H9 (cell line): ENCODE data around the gene PRPF40B. TPM values are rescaled to one million over a fixed set of nuclear protein-coding genes. Genes with fewer than 3 reads are reported as not detected.

Experiments
- DNase-seq: peaks from one replicate; pipeline ENCODE4 v3.0.0-alpha.2; 2017
- H2AFZ ChIP-seq: one replicate; pipeline ENCODE4 v1.6.1; 2013; ENCODE audit warnings: mild to moderate bottlenecking, low read length, control low read depth, moderate library complexity
- H2AK5ac ChIP-seq: 2 replicates; pipeline ENCODE4 v1.6.1; 2013; ENCODE audit warnings: low read length, control low read depth, mixed read lengths; ENCODE audit not compliant: insufficient read length
- H2BK120ac ChIP-seq: one replicate; pipeline ENCODE4 v1.6.1; 2013; ENCODE audit warnings: low read depth, mild to moderate bottlenecking, low read length, control low read depth, inconsistent platforms; ENCODE audit not compliant: poor library complexity, severe bottlenecking
- H2BK12ac ChIP-seq: 2 replicates; pipeline ENCODE4 v1.6.1; 2013; ENCODE audit warnings: low read length, control low read depth, mixed read lengths, low read depth; ENCODE audit not compliant: insufficient read length
- H2BK15ac ChIP-seq: 2 replicates; pipeline ENCODE4 v1.6.1; 2013; ENCODE audit warnings: low read depth, low read length, control low read depth
- H2BK20ac ChIP-seq: one replicate; pipeline ENCODE4 v1.6.1; 2013; ENCODE audit warnings: low read depth, mild to moderate bottlenecking, low read length, control low read depth, inconsistent platforms; ENCODE audit not compliant: poor library complexity, severe bottlenecking
- H2BK5ac ChIP-seq: 2 replicates; pipeline ENCODE4 v1.6.1; 2013; ENCODE audit warnings: low read length, control low read depth, mixed read lengths; ENCODE audit not compliant: insufficient read length
- H3K14ac ChIP-seq: 2 replicates; pipeline ENCODE4 v1.6.1; 2013; ENCODE audit warnings: low read length, control low read depth; ENCODE audit not compliant: insufficient read depth
- H3K18ac ChIP-seq: 2 replicates; pipeline ENCODE4 v1.6.1; 2013; ENCODE audit warnings: low read depth, mild to moderate bottlenecking, mixed read lengths, low read length, control low read depth; ENCODE audit not compliant: insufficient read length
- H3K23ac ChIP-seq: 2 replicates; pipeline ENCODE4 v1.6.1; 2013; ENCODE audit warnings: low read length, control low read depth, mixed read lengths, low read depth; ENCODE audit not compliant: insufficient read length
- H3K23me2 ChIP-seq: 2 replicates; pipeline ENCODE4 v1.6.1; 2013; ENCODE audit warnings: low read depth, mild to moderate bottlenecking, mixed read lengths, low read length, control low read depth; ENCODE audit not compliant: insufficient read length, poor library complexity, severe bottlenecking
- H3K27ac ChIP-seq: 2 replicates; pipeline ENCODE4 v1.5.1; 2013; ENCODE audit warnings: low read length, control low read depth, mixed read lengths, low read depth; ENCODE audit not compliant: insufficient read length
- H3K27me3 ChIP-seq: 2 replicates; pipeline ENCODE4 v1.6.1; 2013; ENCODE audit warnings: low read length, control low read depth, inconsistent platforms; ENCODE audit not compliant: insufficient read depth
- H3K4ac ChIP-seq: 2 replicates; pipeline ENCODE4 v1.6.1; 2013; ENCODE audit warnings: low read depth, mild to moderate bottlenecking, control low read depth, inconsistent platforms, low read length, moderate library complexity
- H3K4me1 ChIP-seq: 2 replicates; pipeline ENCODE4 v1.6.1; 2013; ENCODE audit warnings: low read length, control low read depth, inconsistent platforms; ENCODE audit not compliant: insufficient read depth
- H3K4me2 ChIP-seq: 2 replicates; pipeline ENCODE4 v1.6.1; 2013; ENCODE audit warnings: low read length, control low read depth, mixed read lengths; ENCODE audit not compliant: insufficient read length, insufficient read depth
- H3K56ac ChIP-seq: 2 replicates; pipeline ENCODE4 v1.6.1; 2013; ENCODE audit warnings: low read depth, mild to moderate bottlenecking, mixed read lengths, low read length, control low read depth; ENCODE audit not compliant: insufficient read length
- H3K79me1 ChIP-seq: 2 replicates; pipeline ENCODE4 v1.6.1; 2013; ENCODE audit warnings: low read depth, mild to moderate bottlenecking, moderate library complexity, low read length, control low read depth, inconsistent platforms; ENCODE audit not compliant: insufficient read depth, poor library complexity, severe bottlenecking
- H3K79me2 ChIP-seq: 2 replicates; pipeline ENCODE4 v1.6.1; 2013; ENCODE audit warnings: low read length, control low read depth, inconsistent platforms; ENCODE audit not compliant: insufficient read depth
- H3K9ac ChIP-seq: 2 replicates; pipeline ENCODE4 v1.6.1; 2013; ENCODE audit warnings: low read length, control low read depth, mixed read lengths; ENCODE audit not compliant: insufficient read length; ENCODE audit errors: extremely low read depth
- H3K9me3 ChIP-seq: one replicate; pipeline ENCODE4 v1.6.1; 2013; ENCODE audit warnings: low read depth, low read length, inconsistent platforms; ENCODE audit not compliant: control insufficient read depth
- H3T11ph ChIP-seq: one replicate; pipeline ENCODE4 v1.6.1; 2013; ENCODE audit warnings: mild to moderate bottlenecking, low read length, control low read depth, inconsistent platforms
- H4K20me1 ChIP-seq: one replicate; pipeline ENCODE4 v1.6.1; 2013; ENCODE audit not compliant: control insufficient read depth, insufficient read length, insufficient read depth
- H4K5ac ChIP-seq: 2 replicates; pipeline ENCODE4 v1.6.1; 2013; ENCODE audit warnings: low read depth, mild to moderate bottlenecking, mixed read lengths, low read length, control low read depth; ENCODE audit not compliant: insufficient read length
- H4K8ac ChIP-seq: replicated peaks from 2 replicates; pipeline ENCODE4 v1.6.1; 2013; ENCODE audit warnings: low read length, control low read depth, mixed read lengths, low read depth; ENCODE audit not compliant: insufficient read length
- H4K91ac ChIP-seq: 2 replicates; pipeline ENCODE4 v1.6.1; 2013; ENCODE audit warnings: low read depth, mild to moderate bottlenecking, moderate library complexity, mixed read lengths, low read length, control low read depth; ENCODE audit not compliant: insufficient read length
- H3K27ac Mint-ChIP-seq, 3 experiments: 2 replicates in 2 of 3; 3 replicates in 1 of 3; pipeline ENCODE4 v1.8.0; 2020 to 2021; ENCODE audit warnings: mixed read lengths in 3 of 3, mild to moderate bottlenecking in 1 of 3, moderate library complexity in 1 of 3
- H3K27me3 Mint-ChIP-seq: 2 replicates; pipeline ENCODE4 v1.8.0; 2021; ENCODE audit warnings: low read depth, mild to moderate bottlenecking, moderate library complexity, mixed read lengths
- H3K36me3 Mint-ChIP-seq, 3 experiments: 2 replicates in 2 of 3; 3 replicates in 1 of 3; pipeline ENCODE4 v1.8.0; 2020 to 2021; ENCODE audit warnings: low read depth in 3 of 3, mixed read lengths in 3 of 3; ENCODE audit not compliant: insufficient read depth in 1 of 3
- H3K4me1 Mint-ChIP-seq, 2 experiments: 2 replicates each; pipeline ENCODE4 v1.8.0; 2020; ENCODE audit warnings: mixed read lengths in 2 of 2
- H3K4me3 Mint-ChIP-seq, 2 experiments: 2 replicates in 1 of 2; 3 replicates in 1 of 2; pipeline ENCODE4 v1.8.0; 2020 to 2021; ENCODE audit warnings: mild to moderate bottlenecking in 2 of 2, mixed read lengths in 2 of 2, moderate library complexity in 1 of 2
- H3K9me3 Mint-ChIP-seq, 2 experiments: 2 replicates in 1 of 2; 3 replicates in 1 of 2; pipeline ENCODE4 v1.8.0; 2020; ENCODE audit warnings: mild to moderate bottlenecking in 2 of 2, mixed read lengths in 2 of 2, moderate library complexity in 1 of 2
- CTCF ChIP-seq: fragments of 200-600 bp; sonication (generic); conservative IDR thresholded peaks from 3 replicates; pipeline ENCODE4 v1.8.0; 2021; ENCODE audit warnings: antibody characterized with exemption, mild to moderate bottlenecking
- WGBS: extraction: QIAGEN DNeasy Blood & Tissue Kit; methylation state at CpG from one replicate; pipeline ENCODE4 v1.1.7; 2013; ENCODE audit warnings: missing lambda C conversion rate, low lambda C conversion rate, mixed read lengths; ENCODE audit not compliant: insufficient read length; ENCODE audit errors: extremely low coverage; 5-methylcytosine and 5-hydroxymethylcytosine counted together
- total RNA-seq: library from RNA; stranded (reverse); gene quantifications from 2 replicates; pipeline ENCODE4 v1.2.1, GENCODE V29; 2021

Gene PRPF40B
- total RNA-seq, 1 experiment from 2014 or later, result 19.0 TPM

DNA sequence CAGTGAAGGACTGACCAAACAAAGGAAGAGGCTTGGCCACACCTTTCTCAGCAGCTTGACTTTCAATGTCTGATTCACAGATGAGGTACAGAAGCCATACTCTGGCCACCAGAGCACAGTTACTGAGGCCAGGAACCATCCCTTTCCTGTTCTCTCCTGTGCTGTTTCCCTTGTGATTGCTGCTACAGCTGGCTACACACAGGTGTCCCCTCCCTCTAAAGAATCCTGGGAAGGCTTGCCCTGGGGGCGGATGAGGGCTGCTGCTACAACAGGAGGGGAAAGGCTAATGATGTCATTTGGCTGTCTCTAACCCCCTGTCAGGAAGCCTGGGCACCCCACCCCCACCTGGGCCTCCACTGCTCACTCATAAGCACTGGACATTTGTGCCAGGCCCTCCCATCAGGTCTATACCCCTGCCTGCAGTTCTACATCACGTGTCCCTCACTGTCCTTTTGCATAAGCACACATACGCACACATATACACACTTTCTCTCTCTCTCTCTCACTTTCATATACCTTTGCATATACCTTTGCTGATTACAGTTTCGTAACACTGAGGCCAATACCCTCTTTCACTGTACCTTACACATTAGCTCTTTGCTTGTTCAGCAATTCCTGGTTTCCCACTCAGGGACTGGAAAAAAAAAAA is 41.4 kb downstream of the PRPF40B start:
- H3K56ac ChIP-seq, result no peak overlapping the region
- Mint-ChIP-seq H3K9me3 (no peaks in the 10 kb centered on the region), H3K4me3 (no peak overlapping the region), H3K4me1 (peaks cover 10 to 18% of the 10 kb centered on the region in 2 experiments), H3K27ac (peak overlapping the region in 1 of 3 experiments; percentile 63; a peak in 2 of 7 replicates), H3K36me3 (peaks cover 8 to 21% (median 10%) of the 10 kb centered on the region in 3 experiments; a peak in 6 of 7 replicates), H3K27me3 (no peaks in the 10 kb centered on the region)
- no peaks in the 10 kb centered on the region for H4K20me1 ChIP-seq
- H3K9me3 ChIP-seq, result no peaks in the 10 kb centered on the region
- H3K9ac ChIP-seq, result no peak overlapping the region
- no peak overlapping the region for H2AK5ac ChIP-seq
- DNase-seq, result no peak
- no peak overlapping the region for H2BK12ac ChIP-seq
- H4K91ac ChIP-seq, result no peak overlapping the region
- TF ChIP-seq CTCF, result no peak
- no peak overlapping the region for H3K23ac ChIP-seq
- H3K14ac ChIP-seq, result no peak overlapping the region
- H3K4me1 ChIP-seq, result peaks cover 6% of the 10 kb centered on the region; the same call in 1 of the 2 replicates
- H2BK20ac ChIP-seq, result no peak overlapping the region
- no peak overlapping the region for H2BK15ac ChIP-seq
- no peaks in the 10 kb centered on the region for H3K79me1 ChIP-seq
- no peak overlapping the region for H3K27ac ChIP-seq
- no peak overlapping the region for H3K4me2 ChIP-seq
- no CpG with 5 or more reads among the region's 4 CpGs for WGBS
- H3K18ac ChIP-seq, result no peak overlapping the region
- no peak overlapping the region for H2BK5ac ChIP-seq
- H4K5ac ChIP-seq, result no peak overlapping the region
- peak overlapping the region; percentile 14 for H4K8ac ChIP-seq
- no peak overlapping the region for H3K4ac ChIP-seq
- H2BK120ac ChIP-seq, result no peak overlapping the region
- no peak overlapping the region for H2AFZ ChIP-seq
- no peaks in the 10 kb centered on the region for H3K27me3 ChIP-seq
- no peaks in the 10 kb centered on the region for H3K79me2 ChIP-seq
- no peak overlapping the region for H3T11ph ChIP-seq
- H3K23me2 ChIP-seq, result no peaks in the 10 kb centered on the region
